Omental fat pad (tissue), 4 donors: Measurements from ENCODE around the gene HMCN1. TPM values are rescaled to one million over a fixed set of nuclear protein-coding genes. Genes with fewer than 3 reads are reported as not detected.

Experiments
- ATAC-seq: fragments of 150-250 bp; one replicate; pipeline ENCODE4 v1.9.1; 2016; ENCODE audit warnings: mild to moderate bottlenecking, moderate library complexity; ENCODE audit not compliant: low FRiP score
- DNase-seq: peaks from one replicate; pipeline ENCODE4 v3.0.0-alpha.2; 2019; ENCODE audit warnings: low spot score
- total RNA-seq, 4 donors: library from RNA; depleted of rRNA; stranded (reverse); fragments of >200 nt; gene quantifications; one replicate each; pipeline ENCODE4 v1.1.0, GENCODE V29; 2016
- TF ChIP-seq, protein P1 (sequence below), 3 donors: fragments of 450-650 bp; IDR thresholded peaks; one replicate each; pipeline ENCODE4 v1.5.1; 2016 to 2017; ENCODE audit warnings: antibody characterized with exemption in 3 of 3, mild to moderate bottlenecking in 3 of 3, moderate library complexity in 2 of 3

Gene HMCN1
- total RNA-seq, 4 donors from 2014 or later: 5.2 to 45.9 (median 12.7) TPM

DNA sequence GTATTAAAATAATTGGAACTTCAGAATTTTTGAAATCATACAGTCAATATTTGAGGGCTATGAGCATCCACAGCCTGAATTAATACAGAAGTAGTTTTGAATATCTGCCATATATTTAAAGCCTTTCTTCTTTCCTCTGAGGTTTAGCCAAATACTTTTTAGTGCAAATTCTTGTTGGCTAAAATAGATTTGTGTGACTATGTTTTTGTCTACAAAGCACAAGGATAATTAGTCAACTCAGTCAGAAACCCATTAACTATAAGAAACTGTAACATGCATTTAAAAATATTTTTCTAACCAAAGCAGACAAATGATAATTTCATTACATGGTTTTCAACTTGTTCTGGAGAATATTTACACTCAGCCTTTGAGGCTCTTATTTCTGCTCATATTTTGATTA lies 408.7 kb downstream of the HMCN1 start:
- DNase-seq (no peak), ATAC-seq (no peak)
- TF ChIP-seq, protein P1, sequence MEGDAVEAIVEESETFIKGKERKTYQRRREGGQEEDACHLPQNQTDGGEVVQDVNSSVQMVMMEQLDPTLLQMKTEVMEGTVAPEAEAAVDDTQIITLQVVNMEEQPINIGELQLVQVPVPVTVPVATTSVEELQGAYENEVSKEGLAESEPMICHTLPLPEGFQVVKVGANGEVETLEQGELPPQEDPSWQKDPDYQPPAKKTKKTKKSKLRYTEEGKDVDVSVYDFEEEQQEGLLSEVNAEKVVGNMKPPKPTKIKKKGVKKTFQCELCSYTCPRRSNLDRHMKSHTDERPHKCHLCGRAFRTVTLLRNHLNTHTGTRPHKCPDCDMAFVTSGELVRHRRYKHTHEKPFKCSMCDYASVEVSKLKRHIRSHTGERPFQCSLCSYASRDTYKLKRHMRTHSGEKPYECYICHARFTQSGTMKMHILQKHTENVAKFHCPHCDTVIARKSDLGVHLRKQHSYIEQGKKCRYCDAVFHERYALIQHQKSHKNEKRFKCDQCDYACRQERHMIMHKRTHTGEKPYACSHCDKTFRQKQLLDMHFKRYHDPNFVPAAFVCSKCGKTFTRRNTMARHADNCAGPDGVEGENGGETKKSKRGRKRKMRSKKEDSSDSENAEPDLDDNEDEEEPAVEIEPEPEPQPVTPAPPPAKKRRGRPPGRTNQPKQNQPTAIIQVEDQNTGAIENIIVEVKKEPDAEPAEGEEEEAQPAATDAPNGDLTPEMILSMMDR (IDR thresholded peaks at IDR 0.05): no peak

- TF ChIP-seq, protein P1 (IDR thresholded peaks at IDR 0.05): no peak
- ATAC-seq: no peak
- DNase-seq: no peak
These were observed 409.3 kb downstream of the HMCN1 start for GRCh38 chr1:186143481-186143880.

- TF ChIP-seq, protein P1 (IDR thresholded peaks at IDR 0.05): no peak
- DNase-seq (no peak), ATAC-seq (no peak)
These were observed 410.3 kb downstream of the HMCN1 start for GRCh38 chr1:186144505-186144904.

DNA sequence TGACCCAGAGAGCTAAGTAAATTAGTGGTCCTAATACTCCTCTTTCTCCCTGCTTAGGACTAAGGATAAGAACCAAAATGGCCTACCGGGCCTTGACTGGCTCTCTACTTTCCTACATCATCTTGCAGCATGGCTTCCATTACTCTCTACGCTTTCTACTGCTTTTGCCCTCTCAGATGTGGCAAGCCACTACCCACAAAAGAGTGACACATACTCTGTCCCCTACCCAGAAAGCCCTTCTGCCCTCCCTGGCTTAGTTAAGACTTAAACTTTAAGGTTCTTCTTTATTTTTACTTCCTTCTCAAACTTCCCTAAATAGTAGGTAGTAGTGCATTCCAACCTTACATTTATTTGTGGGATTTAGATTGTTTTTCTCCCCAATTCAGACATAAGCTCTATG lies 412.8 kb downstream of the HMCN1 start:
- DNase-seq (no peak), ATAC-seq (no peak)
- TF ChIP-seq, protein P1 (IDR thresholded peaks at IDR 0.05): no peak

- ATAC-seq (no peak), DNase-seq (no peak)
- TF ChIP-seq, protein P1 (IDR thresholded peaks at IDR 0.05): no peak
These were observed 415.4 kb downstream of the HMCN1 start for GRCh38 chr1:186149591-186149990.

DNA sequence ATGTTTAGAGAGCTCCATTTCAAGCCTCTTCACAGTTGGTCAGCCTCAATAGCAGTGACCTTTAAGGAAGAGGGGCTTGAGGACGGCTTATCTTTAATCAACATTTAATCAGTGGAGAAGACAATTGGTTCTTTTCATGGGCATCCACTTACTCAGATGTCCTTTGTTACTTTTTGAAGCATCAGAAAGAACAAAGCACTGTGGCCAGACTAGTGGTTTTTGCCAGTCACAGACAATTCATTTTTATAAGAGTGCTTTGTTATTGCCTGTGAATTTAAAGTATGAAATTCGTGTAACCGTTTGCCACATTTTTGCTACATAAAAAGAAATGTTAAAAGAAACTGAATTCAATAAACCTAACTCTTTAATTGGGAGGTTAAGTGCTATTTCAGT lies 418.0 kb downstream of the HMCN1 start:
- DNase-seq: no peak
- TF ChIP-seq, protein P1 (IDR thresholded peaks at IDR 0.05): no peak
- no peak for ATAC-seq

DNA sequence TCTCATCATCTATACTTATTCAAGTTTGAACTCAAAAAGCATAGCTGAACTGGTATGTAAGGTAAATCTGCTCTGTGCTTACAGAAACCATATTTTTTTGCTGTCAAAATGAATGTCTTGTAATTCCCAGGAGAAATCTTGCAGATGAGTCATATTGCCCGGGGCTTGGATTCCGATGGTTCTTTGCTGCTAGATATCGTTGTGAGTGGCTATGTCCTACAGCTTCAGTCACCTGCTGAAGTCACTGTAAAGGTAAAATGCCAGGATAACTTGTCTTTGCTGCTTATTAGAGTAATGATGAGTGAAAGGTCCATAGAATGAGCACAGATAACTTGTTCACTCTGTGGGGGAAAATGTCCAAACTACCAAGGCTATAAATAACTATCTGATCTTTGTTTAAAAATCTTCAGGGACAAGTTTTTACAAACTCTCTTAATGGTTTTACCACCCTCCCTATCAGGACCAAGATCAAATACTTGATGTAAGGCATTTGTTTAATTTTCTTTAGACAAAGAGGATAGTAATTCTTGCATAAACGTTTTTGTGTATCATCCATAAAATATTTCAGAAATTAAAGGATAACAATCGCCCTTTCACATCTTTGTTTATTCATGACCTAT lies 418.5 kb downstream of the HMCN1 start:
- TF ChIP-seq, protein P1 (IDR thresholded peaks at IDR 0.05): no peak
- no peak for DNase-seq
- ATAC-seq: no peak
